Endothelial cell of umbilical vein (primary cell): ENCODE results near the gene KSR1. TPM values are rescaled to one million over a fixed set of nuclear protein-coding genes. Genes with fewer than 3 reads are reported as not detected.

Experiments
- BruUV-seq: library from RNA; stranded (reverse); fragments of 400-500 nt; replicated peaks from 2 replicates; lab custom pipeline; 2021; lab: Mats Ljungman, UMichigan
- CTCF ChIA-PET: fragments of 300-600, 350-600 bp; sonication (Branson Sonifier 250); formaldehyde crosslinking; loops from one replicate; lab custom pipeline; 2021; ENCODE audit warnings: antibody characterized with exemption, inconsistent platforms; lab: Charles Lee
- POLR2A ChIA-PET: fragments of 300-600, 350-600 bp; sonication (Branson Sonifier 250); formaldehyde crosslinking; loops from one replicate; lab custom pipeline; 2021; ENCODE audit warnings: antibody characterized with exemption, inconsistent platforms; lab: Charles Lee
- DNase-seq: peaks from one replicate; pipeline ENCODE4 v3.0.0-alpha.2; 2011; ENCODE audit warnings: low read depth, low spot score
- FAIRE-seq: peaks from 2 replicates; lab custom pipeline; 2011; peaks lifted over from hg19 to GRCh38; lab: Jason Lieb, UNC
- H2AFZ ChIP-seq: 2 replicates; pipeline ENCODE4 v1.6.0; 2012; ENCODE audit warnings: low read depth, low read length, control low read depth, inconsistent platforms
- H3K27ac ChIP-seq: 2 replicates; pipeline ENCODE4 v1.5.1; 2011; ENCODE audit warnings: low read depth, mild to moderate bottlenecking, control low read depth, low read length, moderate library complexity; ENCODE audit not compliant: insufficient read depth
- H3K27me3 ChIP-seq, 2 experiments: 2 replicates each; pipeline versions ENCODE4 v1.6.0 to v1.6.1; 2011; ENCODE audit warnings: low read length in 2 of 2, mixed read lengths in 1 of 2; ENCODE audit not compliant: control insufficient read depth in 2 of 2, insufficient read depth in 2 of 2
- H3K36me3 ChIP-seq, 2 experiments: 2 replicates in 1 of 2; 3 replicates in 1 of 2; pipeline ENCODE4 v1.5.1; 2011; ENCODE audit warnings: low read length in 2 of 2, mild to moderate bottlenecking in 1 of 2, moderate library complexity in 1 of 2; ENCODE audit not compliant: control insufficient read depth in 2 of 2, insufficient read depth in 2 of 2; ENCODE audit errors: extremely low read depth in 1 of 2
- H3K4me1 ChIP-seq: 3 replicates; pipeline ENCODE4 v1.5.1; 2011; ENCODE audit warnings: mild to moderate bottlenecking, low read length; ENCODE audit not compliant: control insufficient read depth, insufficient read depth; ENCODE audit errors: extremely low read depth
- H3K4me2 ChIP-seq: 2 replicates; pipeline ENCODE4 v1.6.1; 2011; ENCODE audit warnings: low read length, control low read depth, mixed read lengths; ENCODE audit not compliant: insufficient read depth
- H3K4me3 ChIP-seq, 3 experiments: fragments of 200-600 bp in 1 of 3; sonication (generic), shearing (Covaris generic) in 1 of 3; replicated peaks in 1 of 3; 2 replicates each; pipeline ENCODE4 v1.5.1; 2011 to 2016; ENCODE audit warnings: control low read depth in 3 of 3, low read length in 3 of 3, mild to moderate bottlenecking in 2 of 3, inconsistent platforms in 1 of 3, low read depth in 1 of 3, moderate library complexity in 1 of 3; ENCODE audit not compliant: insufficient read depth in 1 of 3
- H3K79me2 ChIP-seq: 2 replicates; pipeline ENCODE4 v1.6.0; 2012; ENCODE audit warnings: low read length, inconsistent platforms; ENCODE audit not compliant: control insufficient read depth, insufficient read depth
- H3K9ac ChIP-seq: replicated peaks from 2 replicates; pipeline ENCODE3; 2011; ENCODE audit warnings: low read length, control low read depth; ENCODE audit not compliant: insufficient read depth; ENCODE audit errors: extremely low read depth
- H3K9me1 ChIP-seq: replicated peaks from 3 replicates; pipeline ENCODE4 v1.6.0; 2011; ENCODE audit warnings: mild to moderate bottlenecking, low read length; ENCODE audit not compliant: control insufficient read depth, insufficient read depth; ENCODE audit errors: extremely low read depth
- H3K9me3 ChIP-seq: replicated peaks from 2 replicates; pipeline ENCODE4 v1.5.1; 2012; ENCODE audit warnings: low read length, inconsistent platforms; ENCODE audit not compliant: control insufficient read depth, insufficient read depth
- H4K20me1 ChIP-seq: replicated peaks from 2 replicates; pipeline ENCODE3; 2011; ENCODE audit warnings: mild to moderate bottlenecking, low read length; ENCODE audit not compliant: control insufficient read depth, insufficient read depth; ENCODE audit errors: extremely low read depth
- CTCF ChIP-seq, 2 donors: IDR thresholded peaks; 1 replicate in 1 of 2; 2 replicates in 1 of 2; pipeline ENCODE4 v1.5.1; 2011; ENCODE audit warnings: low read length in 2 of 2, mild to moderate bottlenecking in 2 of 2, moderate library complexity in 2 of 2, control low read depth in 1 of 2, inconsistent platforms in 1 of 2, low read depth in 1 of 2; ENCODE audit not compliant: insufficient read depth in 1 of 2; ENCODE audit errors: extremely low read depth in 1 of 2
- EZH2 ChIP-seq: IDR thresholded peaks from 2 replicates; pipeline ENCODE4 v1.6.1; 2012; ENCODE audit warnings: borderline replicate concordance, low read depth, mild to moderate bottlenecking, moderate library complexity, low read length, inconsistent platforms; ENCODE audit not compliant: severe bottlenecking
- FOS ChIP-seq: IDR thresholded peaks from 2 replicates; pipeline ENCODE4 v1.6.1; 2011; ENCODE audit warnings: mild to moderate bottlenecking, low read length, moderate library complexity, borderline replicate concordance; ENCODE audit not compliant: insufficient read depth
- GATA2 ChIP-seq: IDR thresholded peaks from 2 replicates; pipeline ENCODE4 v1.7.0; 2011; ENCODE audit warnings: low read depth, mild to moderate bottlenecking, moderate library complexity, mixed read lengths, low read length; ENCODE audit not compliant: insufficient read length, insufficient read depth
- JUN ChIP-seq: IDR thresholded peaks from 2 replicates; pipeline ENCODE4 v1.6.1; 2011; ENCODE audit warnings: borderline replicate concordance, low read depth; ENCODE audit not compliant: insufficient read length, insufficient read depth
- MAX ChIP-seq: IDR thresholded peaks from 2 replicates; pipeline ENCODE4 v1.6.1; 2011; ENCODE audit not compliant: insufficient read depth, insufficient read length
- MYC ChIP-seq: IDR thresholded peaks from one replicate; pipeline ENCODE4 v1.6.1; 2011; ENCODE audit warnings: mild to moderate bottlenecking, low read depth, low read length
- POLR2A ChIP-seq: IDR thresholded peaks from 2 replicates; pipeline ENCODE4 v1.6.1; 2012; ENCODE audit warnings: low read depth, mild to moderate bottlenecking, control low read depth, low read length
- POLR2AphosphoS5 ChIP-seq: IDR thresholded peaks from 2 replicates; pipeline ENCODE4 v1.6.1; 2012; ENCODE audit warnings: low read depth, mild to moderate bottlenecking, control low read depth, low read length, moderate library complexity; ENCODE audit not compliant: insufficient read depth
- dilution Hi-C: fragments of 300-500 bp; cut with MboI; formaldehyde crosslinking; loops from one replicate; pipeline ENCODE4 v1.15.0; 2019; ENCODE audit warnings: low sequenced_read_pairs; ENCODE audit not compliant: extremely low pct_ligation_motif_present
- intact Hi-C: fragments of 100-400 bp; cut with micrococcal nuclease; formaldehyde crosslinking; loops from one replicate; pipeline ENCODE4 v1.10.0; 2022
- polyA plus RNA-seq, 4 experiments: library from polyadenylated mRNA; depleted of rRNA in 3 of 4; stranded (reverse) in 3 of 4; unstranded in 1 of 4; fragments of >200 nt; gene quantifications; 2 replicates each; pipeline versions ENCODE4 v1.2.1 to v1.2.3, GENCODE V29; 2011 to 2012; ENCODE audit warnings: missing spikeins in 1 of 4
- total RNA-seq: library from RNA; stranded (reverse); gene quantifications from 2 replicates; pipeline ENCODE4 v1.2.3, GENCODE V29; 2021

KSR1 gene
- total and polyA plus RNA-seq, 2 donors (not counting 3 experiments of a cell fraction or from before 2014, with no cell fraction given): 35.4 to 80.2 TPM

- H3K9me3 ChIP-seq: no peaks in the 10 kb centered on the region
- CTCF ChIA-PET: no interaction called here
- no peak overlapping the region for H3K27ac ChIP-seq
- H2AFZ ChIP-seq: no peak overlapping the region
- no peak for DNase-seq
- no peaks in the 10 kb centered on the region for H4K20me1 ChIP-seq
- dilution Hi-C loops (no loop called here), intact Hi-C loops (no loop called here)
- TF ChIP-seq JUN: no peak
- no peak for TF ChIP-seq POLR2A
- H3K4me2 ChIP-seq: no peak overlapping the region
- H3K4me3 ChIP-seq: no peak overlapping the region
- FAIRE-seq: no peak
- no peak overlapping the region for H3K9ac ChIP-seq
- no TSS peak for BruUV-seq
- H3K27me3 ChIP-seq: no peaks in the 10 kb centered on the region
- no peaks in the 10 kb centered on the region for H3K4me1 ChIP-seq
- peaks cover 2% of the 10 kb centered on the region for H3K79me2 ChIP-seq
- no peaks in the 10 kb centered on the region for H3K9me1 ChIP-seq
- H3K36me3 ChIP-seq: no peaks in the 10 kb centered on the region
- POLR2A ChIA-PET: no interaction called here
Observed at GRCh38 chr17:27503611-27504010, 47.4 kb downstream of the KSR1 start.

DNA sequence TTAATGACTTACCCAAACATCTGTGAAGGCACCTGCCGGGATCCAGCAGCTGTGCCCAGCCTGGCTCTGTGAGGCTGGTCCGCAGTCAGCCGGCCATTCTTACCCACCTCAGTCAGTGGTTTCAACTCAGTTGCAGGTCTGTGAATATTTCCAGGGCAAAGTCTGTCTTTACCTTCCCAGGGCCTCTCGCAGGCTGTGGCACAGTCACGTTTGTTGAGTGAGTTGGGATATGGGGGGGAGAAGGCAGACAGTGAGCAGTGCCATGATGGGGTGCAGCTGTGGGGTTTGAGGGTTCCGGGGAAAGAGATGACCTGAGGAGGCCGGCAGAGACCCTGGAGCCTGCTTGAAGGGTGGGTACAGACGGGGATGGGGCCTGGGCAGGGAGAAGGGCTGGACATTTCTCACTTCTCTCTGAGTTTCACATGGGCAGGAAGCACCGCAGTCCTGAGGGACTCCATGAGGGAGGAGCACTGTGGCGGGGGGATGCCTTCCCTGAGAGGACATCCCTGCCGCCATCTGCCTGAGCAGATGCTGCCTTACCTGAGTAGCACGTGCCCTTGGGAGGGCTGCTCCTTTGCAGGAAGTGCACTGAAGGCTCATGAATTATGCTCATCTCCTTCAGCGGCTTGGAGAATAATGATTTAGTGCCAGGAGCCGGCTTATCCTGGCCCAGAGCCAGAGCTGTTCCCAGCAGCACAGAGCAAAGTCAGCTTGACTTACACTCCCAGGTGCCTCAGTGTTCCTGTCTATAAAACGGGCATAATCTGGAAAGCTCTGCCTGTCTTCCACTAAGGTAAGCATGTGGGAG, 48.1 kb downstream of the KSR1 start:
- intact Hi-C loops (no loop called here), dilution Hi-C loops (no loop called here)
- Histone ChIP-seq H3K36me3 (no peaks in the 10 kb centered on the region), H3K9me3 (no peaks in the 10 kb centered on the region), H3K9ac (no peak overlapping the region), H2AFZ (no peak overlapping the region), H3K27me3 (no peaks in the 10 kb centered on the region), H3K79me2 (peaks cover 2% of the 10 kb centered on the region), H4K20me1 (no peaks in the 10 kb centered on the region), H3K4me3 (no peak overlapping the region), H3K27ac (no peak overlapping the region), H3K4me1 (no peaks in the 10 kb centered on the region), H3K4me2 (no peak overlapping the region), H3K9me1 (no peaks in the 10 kb centered on the region)
- no peak for TF ChIP-seq FOS
- no peak for TF ChIP-seq CTCF (IDR thresholded peaks at IDR 0.05; ENCODE audit: extremely low read depth in 1 of 2, insufficient read depth in 1 of 2, low read depth in 1 of 2, low read length in 2 of 2)
- TF ChIP-seq MYC: no peak
- TF ChIP-seq MAX: no peak
- no peak for TF ChIP-seq POLR2AphosphoS5
- TF ChIP-seq EZH2: no peak
- no peak for TF ChIP-seq POLR2A
- no peak for TF ChIP-seq GATA2
- no peak for TF ChIP-seq JUN
- CTCF ChIA-PET: no interaction called here
- no peak for FAIRE-seq
- BruUV-seq: no TSS peak
- POLR2A ChIA-PET: no interaction called here
- DNase-seq: no peak
